ENCODE measurements around the gene ERBB4.

The ERBB4 gene

GRCh38 chr2:212345966-212346365 is 192.6 kb downstream of the ERBB4 start:
- no peaks in the 10 kb centered on the region for H3K9me3 ChIP-seq (ENCODE audit: insufficient read depth, low read depth, low read length)
- no peak overlapping the region for H2AFZ ChIP-seq (ENCODE audit: low read length)
- H3K9ac ChIP-seq (ENCODE audit: low read depth, low read length, poor library complexity, severe bottlenecking), result no peak overlapping the region

GRCh38 chr2:212344131-212344530 is 194.5 kb downstream of the ERBB4 start:
- no peak for TF ChIP-seq CTCF (conservative IDR thresholded peaks at IDR 0.05; ENCODE audit: low read length)
- no peak for TF ChIP-seq EZH2phosphoT487 (IDR thresholded peaks at IDR 0.05; ENCODE audit: borderline replicate concordance)
- H3K4me1 ChIP-seq (ENCODE audit: insufficient read depth, low read length, poor library complexity, severe bottlenecking), result no peaks in the 10 kb centered on the region
- H3K9me3 ChIP-seq (ENCODE audit: insufficient read depth, low read depth, low read length), result no peaks in the 10 kb centered on the region
- H3F3A ChIP-seq (ENCODE audit: low read depth), result no peaks in the 10 kb centered on the region
- H3K4me3 ChIP-seq (ENCODE audit: low read length, poor library complexity, severe bottlenecking), result no peak overlapping the region
- H3K9ac ChIP-seq (ENCODE audit: low read depth, low read length, poor library complexity, severe bottlenecking), result no peak overlapping the region
- no peak overlapping the region for H3K4me2 ChIP-seq (ENCODE audit: low read depth, low read length, poor library complexity, severe bottlenecking)
- no peak overlapping the region for H2AFZ ChIP-seq (ENCODE audit: low read length)
- no peaks in the 10 kb centered on the region for H3K79me2 ChIP-seq (ENCODE audit: insufficient read depth, low read length)
- no peaks in the 10 kb centered on the region for H3K27me3 ChIP-seq (ENCODE audit: insufficient read depth, low read length, poor library complexity, severe bottlenecking)
- H3K36me3 ChIP-seq (ENCODE audit: insufficient read depth, low read length), result no peaks in the 10 kb centered on the region
- H4K20me1 ChIP-seq (ENCODE audit: insufficient read depth, low read length, poor library complexity, severe bottlenecking), result no peaks in the 10 kb centered on the region
- H3K9me2 ChIP-seq (replicated peaks; ENCODE audit: low read depth, low read length), result no peaks in the 10 kb centered on the region

More at GRCh38 chr2:212345966-212346365, 192.6 kb downstream of the ERBB4 start:
- no peaks in the 10 kb centered on the region for H3K9me2 ChIP-seq (replicated peaks; ENCODE audit: low read depth, low read length)
- H3K4me2 ChIP-seq (ENCODE audit: low read depth, low read length, poor library complexity, severe bottlenecking), result no peak overlapping the region
- H3K4me3 ChIP-seq (ENCODE audit: low read length, poor library complexity, severe bottlenecking), result no peak overlapping the region
- peaks cover 3% of the 10 kb centered on the region for H3K4me1 ChIP-seq (ENCODE audit: insufficient read depth, low read length, poor library complexity, severe bottlenecking)
- no peaks in the 10 kb centered on the region for H3F3A ChIP-seq (ENCODE audit: low read depth)
- no peaks in the 10 kb centered on the region for H3K79me2 ChIP-seq (ENCODE audit: insufficient read depth, low read length)
- no peaks in the 10 kb centered on the region for H3K27me3 ChIP-seq (ENCODE audit: insufficient read depth, low read length, poor library complexity, severe bottlenecking)
- H4K20me1 ChIP-seq (ENCODE audit: insufficient read depth, low read length, poor library complexity, severe bottlenecking), result no peaks in the 10 kb centered on the region
- no peaks in the 10 kb centered on the region for H3K36me3 ChIP-seq (ENCODE audit: insufficient read depth, low read length)
- TF ChIP-seq CTCF (conservative IDR thresholded peaks at IDR 0.05; ENCODE audit: low read length), result no peak
- TF ChIP-seq EZH2phosphoT487 (IDR thresholded peaks at IDR 0.05; ENCODE audit: borderline replicate concordance), result no peak

GRCh38 chr2:212343167-212343566 is 195.4 kb downstream of the ERBB4 start:
- no peak overlapping the region for H2AFZ ChIP-seq (ENCODE audit: low read length)
- H3K4me3 ChIP-seq (ENCODE audit: low read length, poor library complexity, severe bottlenecking), result no peak overlapping the region
- no peaks in the 10 kb centered on the region for H3K36me3 ChIP-seq (ENCODE audit: insufficient read depth, low read length)
- no peaks in the 10 kb centered on the region for H3K9me3 ChIP-seq (ENCODE audit: insufficient read depth, low read depth, low read length)
- no peaks in the 10 kb centered on the region for H3F3A ChIP-seq (ENCODE audit: low read depth)
- H3K4me1 ChIP-seq (ENCODE audit: insufficient read depth, low read length, poor library complexity, severe bottlenecking), result no peaks in the 10 kb centered on the region
- H4K20me1 ChIP-seq (ENCODE audit: insufficient read depth, low read length, poor library complexity, severe bottlenecking), result no peaks in the 10 kb centered on the region
- H3K79me2 ChIP-seq (ENCODE audit: insufficient read depth, low read length), result no peaks in the 10 kb centered on the region
- no peak overlapping the region for H3K9ac ChIP-seq (ENCODE audit: low read depth, low read length, poor library complexity, severe bottlenecking)
- no peak for TF ChIP-seq EZH2phosphoT487 (IDR thresholded peaks at IDR 0.05; ENCODE audit: borderline replicate concordance)
- no peak for TF ChIP-seq CTCF (conservative IDR thresholded peaks at IDR 0.05; ENCODE audit: low read length)
- no peaks in the 10 kb centered on the region for H3K27me3 ChIP-seq (ENCODE audit: insufficient read depth, low read length, poor library complexity, severe bottlenecking)
- H3K9me2 ChIP-seq (replicated peaks; ENCODE audit: low read depth, low read length), result no peaks in the 10 kb centered on the region
- no peak overlapping the region for H3K4me2 ChIP-seq (ENCODE audit: low read depth, low read length, poor library complexity, severe bottlenecking)
